ENCODE data around the gene NPAS3.

NPAS3 gene

GRCh38 chr14:33480887-33481184 lies 542.2 kb downstream of the NPAS3 start:
- DNase-seq (ENCODE audit: low read depth), result no peak

- no peak for DNase-seq (ENCODE audit: low read depth)
Observed at GRCh38 chr14:33483110-33483509, 544.4 kb downstream of the NPAS3 start.

- no peak for DNase-seq (ENCODE audit: low read depth)
Observed at GRCh38 chr14:33483541-33483940, 544.9 kb downstream of the NPAS3 start.

- no peak for DNase-seq (ENCODE audit: low read depth)
Observed at GRCh38 chr14:33484264-33484663, 545.6 kb downstream of the NPAS3 start.

- DNase-seq (ENCODE audit: low read depth), result no peak
Observed at GRCh38 chr14:33486332-33486890, 547.7 kb downstream of the NPAS3 start.

GRCh38 chr14:33488582-33488981 lies 549.9 kb downstream of the NPAS3 start:
- DNase-seq (ENCODE audit: low read depth), result no peak

GRCh38 chr14:33490555-33490954 lies 551.9 kb downstream of the NPAS3 start:
- no peak for DNase-seq (ENCODE audit: low read depth)

- DNase-seq (ENCODE audit: low read depth), result no peak
Observed at GRCh38 chr14:33491112-33491511, 552.4 kb downstream of the NPAS3 start.

- no peak for DNase-seq (ENCODE audit: low read depth)
Observed at GRCh38 chr14:33492491-33492890, 553.8 kb downstream of the NPAS3 start.

GRCh38 chr14:33493266-33493665 lies 554.6 kb downstream of the NPAS3 start:
- DNase-seq (ENCODE audit: low read depth), result no peak

- DNase-seq (ENCODE audit: low read depth), result no peak
Observed at GRCh38 chr14:33493990-33494389, 555.3 kb downstream of the NPAS3 start.

- no peak for DNase-seq (ENCODE audit: low read depth)
Observed at GRCh38 chr14:33499687-33500086, 561.0 kb downstream of the NPAS3 start.

- no peak for DNase-seq (ENCODE audit: low read depth)
Observed at GRCh38 chr14:33504246-33505099, 565.8 kb downstream of the NPAS3 start.

GRCh38 chr14:33505266-33505962 lies 566.7 kb downstream of the NPAS3 start:
- DNase-seq (ENCODE audit: low read depth), result no peak

GRCh38 chr14:33505963-33506329 lies 567.3 kb downstream of the NPAS3 start:
- no peak for DNase-seq (ENCODE audit: low read depth)

GRCh38 chr14:33508126-33509062 lies 569.7 kb downstream of the NPAS3 start:
- no peak for DNase-seq (ENCODE audit: low read depth)

GRCh38 chr14:33509454-33509853 lies 570.8 kb downstream of the NPAS3 start:
- DNase-seq (ENCODE audit: low read depth), result no peak

- DNase-seq (ENCODE audit: low read depth), result no peak
Observed at GRCh38 chr14:33510063-33510481, 571.4 kb downstream of the NPAS3 start.

- DNase-seq (ENCODE audit: low read depth), result no peak
Observed at GRCh38 chr14:33510991-33511390, 572.3 kb downstream of the NPAS3 start.

GRCh38 chr14:33511851-33512640 lies 573.4 kb downstream of the NPAS3 start:
- DNase-seq (ENCODE audit: low read depth), result no peak

- DNase-seq (ENCODE audit: low read depth), result no peak
Observed at GRCh38 chr14:33515441-33515840, 576.8 kb downstream of the NPAS3 start.
